GM12891 (cell line): ENCODE results near the gene FLNC.

Source experiments
- DNase-seq: peaks from one replicate; pipeline ENCODE4 v3.0.0; 2011; ENCODE audit warnings: low spot score; ENCODE audit not compliant: insufficient read length
- FAIRE-seq: peaks from 2 replicates; lab custom pipeline; 2011; peaks lifted over from hg19 to GRCh38; lab: Jason Lieb, UNC
- PAX5 ChIP-seq: IDR thresholded peaks from 2 replicates; pipeline ENCODE4 v1.6.1; 2011; ENCODE audit warnings: low read length, moderate library complexity, mild to moderate bottlenecking; ENCODE audit not compliant: insufficient read depth, severe bottlenecking
- POLR2A ChIP-seq: IDR thresholded peaks from 2 replicates; pipeline ENCODE4 v1.6.1; 2011; ENCODE audit warnings: low read depth, low read length, control low read depth
- POLR2AphosphoS5 ChIP-seq: IDR thresholded peaks from 2 replicates; pipeline ENCODE4 v1.6.1; 2011; ENCODE audit warnings: low read depth, low read length, control low read depth
- POU2F2 ChIP-seq: IDR thresholded peaks from 2 replicates; pipeline ENCODE4 v1.6.1; 2011; ENCODE audit warnings: low read depth, mild to moderate bottlenecking, control low read depth, low read length, moderate library complexity
- SPI1 ChIP-seq: IDR thresholded peaks from 2 replicates; pipeline ENCODE4 v1.6.1; 2011; ENCODE audit warnings: low read depth, low read length, control low read depth
- TAF1 ChIP-seq: IDR thresholded peaks from 2 replicates; pipeline ENCODE4 v1.6.1; 2011; ENCODE audit warnings: low read depth, low read length, control low read depth

FLNC gene

DNA sequence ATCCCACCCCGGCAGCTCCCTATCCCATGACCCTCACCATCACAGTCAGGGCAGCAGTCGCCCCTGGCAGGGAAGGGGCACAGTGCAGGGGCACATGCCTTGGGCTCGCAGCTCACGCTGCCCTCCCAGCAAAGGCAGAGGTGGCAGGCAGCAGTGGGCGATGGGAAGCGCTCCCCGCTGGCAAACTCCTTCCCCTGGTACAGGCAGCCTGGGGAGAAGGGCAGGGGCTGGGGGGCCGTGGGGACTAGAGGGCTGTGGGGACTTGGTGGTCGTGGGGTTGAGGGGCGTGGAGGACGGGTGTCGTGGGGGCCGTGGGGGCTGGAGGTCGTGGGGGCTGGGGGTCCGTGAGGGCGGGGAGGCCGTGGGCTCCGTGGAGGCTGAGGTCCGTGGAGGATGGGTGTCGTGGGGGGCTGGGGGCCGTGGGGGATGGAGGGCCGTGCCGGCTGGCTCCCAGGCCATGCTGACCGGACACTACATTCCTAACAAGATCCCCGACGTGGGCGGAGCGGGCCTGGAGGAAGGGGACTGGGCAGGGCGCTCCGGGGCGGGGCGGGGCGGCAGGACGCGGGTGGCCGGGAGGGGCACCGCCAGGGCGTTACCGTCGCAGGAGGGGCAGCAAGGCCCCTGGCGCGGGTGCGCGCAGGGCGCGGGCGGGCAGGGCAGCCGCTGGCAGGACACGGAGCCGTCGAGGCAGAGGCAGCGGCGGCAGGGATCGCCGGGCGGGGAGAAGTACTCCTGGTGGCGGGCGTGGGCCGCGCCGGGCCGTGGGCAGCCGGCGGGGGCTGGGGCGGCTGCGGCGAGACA is 60.3 kb downstream of the FLNC start:
- DNase-seq (no peak), FAIRE-seq (no peak)
- TF ChIP-seq PAX5 = no peak
- no peak for TF ChIP-seq SPI1
- TF ChIP-seq TAF1 = no peak
- no peak for TF ChIP-seq POU2F2
- no peak for TF ChIP-seq POLR2A
- no peak for TF ChIP-seq POLR2AphosphoS5

DNA sequence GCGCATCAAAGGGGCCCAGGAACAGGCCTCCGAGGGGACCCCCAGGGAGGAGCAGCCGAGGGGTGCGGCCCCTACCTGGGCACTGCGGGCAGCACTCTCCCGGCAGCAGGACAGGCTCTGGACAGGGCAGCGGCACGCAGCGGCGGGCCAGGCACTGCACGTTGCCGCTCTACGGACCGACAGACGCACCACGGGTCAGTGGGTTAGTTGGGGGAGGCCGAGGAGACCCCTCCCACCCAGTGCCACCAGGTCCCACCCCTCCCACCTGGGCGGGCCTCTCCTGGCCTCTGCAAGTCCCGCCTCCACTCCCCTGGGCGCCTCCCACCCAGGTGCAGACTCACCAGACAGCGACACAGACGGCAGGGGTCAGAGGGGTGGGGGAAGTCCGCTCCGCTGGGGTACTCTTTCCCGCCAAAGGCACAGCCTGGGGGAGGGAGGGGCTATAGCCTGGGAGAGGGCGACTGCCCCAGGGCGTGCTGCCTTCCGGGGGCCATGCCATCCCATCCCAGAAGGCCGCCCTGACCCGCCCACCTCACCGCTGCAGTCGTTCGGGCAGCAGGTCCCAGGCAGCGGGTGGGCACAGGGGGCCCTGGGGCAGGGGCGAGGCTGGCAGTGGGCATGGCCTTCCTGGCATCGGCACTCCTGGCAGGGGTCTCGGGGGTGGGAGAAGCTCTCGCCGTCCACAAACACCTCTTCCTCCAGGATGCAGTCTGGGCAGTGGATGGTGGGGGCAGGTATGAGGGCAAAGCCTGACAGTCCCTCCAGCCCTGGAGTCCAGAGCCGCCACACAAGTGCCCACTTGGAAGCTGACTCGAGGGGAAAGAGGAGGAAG is 61.1 kb downstream of the FLNC start:
- peak; percentile 33 for FAIRE-seq
- DNase-seq = no peak
- no peak for TF ChIP-seq PAX5
- no peak for TF ChIP-seq SPI1
- TF ChIP-seq TAF1 = no peak
- TF ChIP-seq POLR2A = no peak
- TF ChIP-seq POU2F2 = no peak
- TF ChIP-seq POLR2AphosphoS5 = no peak

DNA sequence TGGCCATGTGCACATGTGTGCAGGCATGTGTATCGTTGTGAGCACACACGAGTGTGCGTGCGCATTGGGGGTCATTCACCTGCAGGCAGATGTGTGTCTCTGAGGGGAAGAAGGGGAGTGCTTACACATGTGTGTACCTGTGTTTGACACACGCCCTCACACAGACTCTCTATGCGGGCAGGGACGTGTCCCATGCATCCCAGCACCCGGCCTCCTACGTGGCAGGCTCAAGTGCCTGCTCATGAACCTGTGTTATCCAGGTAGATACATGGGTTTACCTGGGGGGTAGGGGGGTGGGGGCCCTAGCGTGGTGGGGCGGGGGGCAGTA is 61.7 kb downstream of the FLNC start:
- FAIRE-seq = no peak
- no peak for TF ChIP-seq POLR2AphosphoS5
- TF ChIP-seq PAX5 = no peak
- no peak for TF ChIP-seq POLR2A
- no peak for TF ChIP-seq POU2F2
- TF ChIP-seq SPI1 = no peak
- TF ChIP-seq TAF1 = no peak

DNA sequence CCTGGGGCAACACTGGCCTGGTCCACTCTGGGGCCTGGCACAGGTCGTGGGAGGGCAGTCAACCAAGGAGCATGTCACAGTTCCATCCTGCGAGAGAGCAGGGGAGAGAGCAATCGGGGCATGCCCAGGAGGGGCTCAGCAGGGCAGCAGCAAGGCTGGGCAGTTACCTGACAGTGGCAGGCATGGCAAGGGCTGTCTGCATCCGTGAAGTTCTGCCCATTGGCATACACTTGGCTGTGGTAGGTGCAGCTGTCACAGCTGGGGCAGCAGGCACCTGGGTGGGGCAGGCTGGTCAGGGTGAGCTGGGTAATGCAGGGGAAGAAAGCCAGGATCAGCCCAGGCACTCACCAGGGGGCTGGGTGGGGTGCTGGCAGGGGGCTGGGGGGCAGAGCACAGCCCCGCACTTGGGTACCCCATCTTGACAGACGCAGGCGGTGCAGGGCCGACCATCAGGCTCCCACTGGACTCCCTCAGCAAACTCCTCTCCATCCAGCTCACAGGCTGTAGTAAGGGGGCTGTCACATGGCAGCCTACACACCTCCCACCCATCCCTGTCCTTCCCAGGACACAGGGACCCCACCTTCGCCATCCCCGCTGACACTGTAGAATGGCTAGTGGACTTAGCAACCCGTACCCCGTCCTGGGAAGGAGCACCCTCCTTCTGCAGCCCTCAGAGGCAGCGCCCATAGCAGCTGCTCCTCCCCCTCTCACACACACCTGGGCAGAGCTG is 62.5 kb downstream of the FLNC start:
- FAIRE-seq (no peak), DNase-seq (no peak)
- no peak for TF ChIP-seq POU2F2
- TF ChIP-seq TAF1 = no peak
- no peak for TF ChIP-seq POLR2AphosphoS5
- no peak for TF ChIP-seq POLR2A
- TF ChIP-seq SPI1 = no peak
- TF ChIP-seq PAX5 = no peak

More for the DNA sequence above, 61.7 kb downstream of the FLNC start:
- no peak for DNase-seq

DNA sequence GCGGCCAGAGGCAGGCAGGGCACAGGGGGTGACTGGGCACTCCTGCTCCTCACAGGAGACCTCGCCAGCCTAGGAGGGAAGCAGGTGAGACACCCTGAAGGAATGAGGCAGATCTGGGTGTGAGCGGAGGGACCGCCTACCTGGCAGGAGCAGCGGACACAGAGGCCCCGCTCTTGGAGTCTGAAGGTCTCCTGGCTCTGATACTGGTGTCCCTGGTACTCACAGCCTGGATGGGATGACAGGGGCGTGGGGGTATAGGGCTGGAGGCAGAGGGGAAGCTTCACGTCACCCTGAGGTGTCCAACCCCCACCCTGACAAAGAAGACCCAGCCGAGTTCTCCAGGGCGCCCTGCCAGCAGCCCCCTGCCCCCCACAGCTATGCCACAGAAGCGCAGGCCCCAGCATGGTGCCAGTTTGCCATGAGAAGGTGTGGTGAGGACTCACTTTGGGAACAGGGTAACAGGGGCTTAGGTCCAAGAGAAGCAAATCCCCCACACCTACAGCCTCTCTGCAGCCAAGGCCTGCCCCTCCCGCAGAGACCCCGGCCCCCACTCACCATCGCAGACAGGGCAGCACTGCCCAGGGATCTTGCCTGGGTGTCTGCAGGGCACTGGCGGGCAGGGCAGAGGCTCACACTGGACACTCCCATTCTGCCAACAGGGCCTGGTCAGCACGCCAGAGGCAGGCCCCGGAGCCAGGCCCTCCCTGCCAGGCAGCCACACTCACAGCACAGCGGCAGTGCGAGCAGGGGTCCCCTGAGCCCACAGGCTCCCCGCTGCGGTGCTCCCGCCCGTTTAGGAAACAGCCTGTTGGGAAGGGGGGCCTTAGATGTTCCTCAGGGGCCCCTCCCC is 63.3 kb downstream of the FLNC start:
- TF ChIP-seq SPI1 = no peak
- no peak for TF ChIP-seq TAF1
- no peak for TF ChIP-seq POLR2A
- TF ChIP-seq POLR2AphosphoS5 = no peak
- no peak for TF ChIP-seq POU2F2
- no peak for TF ChIP-seq PAX5
- FAIRE-seq (no peak), DNase-seq (no peak)

DNA sequence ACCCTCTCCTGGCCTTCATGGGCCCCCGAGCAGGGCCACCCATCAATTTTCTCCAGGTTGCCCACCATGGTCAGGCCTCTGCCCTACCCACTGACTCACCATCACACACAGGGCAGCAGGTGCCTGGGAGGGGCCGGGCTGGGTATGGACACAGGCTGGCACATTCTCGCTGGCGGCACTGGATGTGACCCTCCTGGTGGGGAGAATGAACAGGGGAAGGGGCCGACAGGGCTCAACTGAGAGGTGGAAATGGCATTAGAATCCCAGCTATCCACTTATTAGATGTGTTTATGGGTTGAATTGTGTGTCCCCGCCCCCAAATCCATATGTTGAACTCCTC is 63.9 kb downstream of the FLNC start:
- FAIRE-seq (no peak), DNase-seq (no peak)
- TF ChIP-seq TAF1 (no peak), POU2F2 (no peak), SPI1 (no peak), POLR2AphosphoS5 (no peak), PAX5 (no peak), POLR2A (no peak)

DNA sequence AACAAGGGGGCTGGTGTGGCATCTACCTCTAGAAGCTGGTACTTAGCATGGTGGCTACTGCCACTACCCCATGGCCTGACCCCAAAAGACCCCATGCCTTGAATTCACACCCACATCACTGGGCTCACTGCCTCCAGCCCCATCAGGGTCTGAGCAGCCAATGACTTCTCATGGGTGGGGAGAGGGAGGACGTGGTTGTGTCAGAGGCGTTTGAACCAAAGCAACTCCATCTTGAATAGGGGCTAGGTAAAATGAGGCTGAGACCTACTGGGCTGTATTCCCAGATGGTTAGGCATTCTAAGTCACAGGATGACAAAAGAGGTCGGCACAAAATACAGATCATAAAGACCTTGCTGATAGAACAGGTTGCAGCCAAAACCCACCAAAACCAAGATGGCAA is 65.1 kb downstream of the FLNC start:
- FAIRE-seq (no peak), DNase-seq (no peak)
- TF ChIP-seq POLR2AphosphoS5 (no peak), TAF1 (no peak), POU2F2 (no peak), PAX5 (no peak), POLR2A (no peak), SPI1 (no peak)

DNA sequence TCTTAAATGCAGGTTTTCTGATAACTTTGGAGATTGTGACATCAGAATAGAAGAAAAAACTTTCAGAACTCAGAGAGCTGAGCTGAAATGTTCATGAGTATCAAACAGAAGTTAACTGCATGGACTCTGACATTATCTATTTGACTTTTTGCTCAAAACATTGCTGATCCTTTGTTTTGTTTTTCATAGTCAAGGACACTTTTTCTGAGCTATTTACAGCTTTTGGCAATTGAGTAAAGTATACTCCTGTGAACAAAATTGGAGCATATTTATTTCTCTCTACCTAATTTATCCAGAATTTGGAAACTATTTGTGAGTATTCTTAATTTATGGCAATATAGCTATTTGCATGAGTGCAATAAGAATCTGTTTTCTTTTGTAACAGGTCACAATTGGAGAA is 69.2 kb downstream of the FLNC start:
- FAIRE-seq (no peak), DNase-seq (no peak)
- no peak for TF ChIP-seq POLR2A

DNA sequence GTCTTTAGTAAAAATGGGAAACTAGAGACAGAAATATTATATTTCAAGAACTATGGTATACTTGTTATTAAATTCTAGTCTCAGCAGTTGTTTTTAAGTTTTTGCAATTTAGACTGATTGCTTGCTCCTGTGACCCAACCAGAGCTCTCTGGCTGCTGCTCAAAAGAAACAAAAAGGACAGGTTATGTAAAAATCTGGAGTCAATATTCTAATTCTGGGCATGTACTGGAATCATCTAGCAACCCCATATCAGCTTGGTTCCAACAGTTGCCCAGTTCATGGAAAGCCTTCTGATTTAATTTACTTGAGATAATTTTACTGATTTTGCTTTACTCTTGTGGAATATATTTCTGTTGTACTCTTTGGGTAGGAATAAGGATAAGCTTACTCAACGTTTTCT is 70.0 kb downstream of the FLNC start:
- DNase-seq = no peak
- FAIRE-seq = no peak
- TF ChIP-seq POU2F2 (no peak), TAF1 (no peak)
